Esophagus squamous epithelium (tissue), 4 donors: ENCODE results near the gene HOXB9.

ENCODE experiments used
- CTCF ChIP-seq, 6 experiments: fragments of 450-650 bp in 4 of 6; fragments of 200-600 bp in 2 of 6; sonication (generic) in 2 of 6; IDR thresholded peaks; one replicate each; pipeline ENCODE4 v1.5.1; 2016 to 2019; ENCODE audit warnings: antibody characterized with exemption in 6 of 6, mild to moderate bottlenecking in 4 of 6, moderate library complexity in 4 of 6
- POLR2A ChIP-seq, 4 donors: fragments of 450-650 bp; IDR thresholded peaks; one replicate each; pipeline ENCODE4 v1.6.1; 2017; ENCODE audit warnings: antibody characterized with exemption in 4 of 4, mild to moderate bottlenecking in 4 of 4, moderate library complexity in 3 of 4

- TF ChIP-seq CTCF (IDR thresholded peaks at IDR 0.05): no peak
- TF ChIP-seq POLR2A (IDR thresholded peaks at IDR 0.05): no peak
Measured at GRCh38 chr17:48597528-48597777, 28.7 kb downstream of the HOXB9 start.
